ENCODE data around the gene ANKRD7.

GRCh38 chr7:118224521-118224920 is at the start of gene ANKRD7:
- TF ChIP-seq, protein P1, sequence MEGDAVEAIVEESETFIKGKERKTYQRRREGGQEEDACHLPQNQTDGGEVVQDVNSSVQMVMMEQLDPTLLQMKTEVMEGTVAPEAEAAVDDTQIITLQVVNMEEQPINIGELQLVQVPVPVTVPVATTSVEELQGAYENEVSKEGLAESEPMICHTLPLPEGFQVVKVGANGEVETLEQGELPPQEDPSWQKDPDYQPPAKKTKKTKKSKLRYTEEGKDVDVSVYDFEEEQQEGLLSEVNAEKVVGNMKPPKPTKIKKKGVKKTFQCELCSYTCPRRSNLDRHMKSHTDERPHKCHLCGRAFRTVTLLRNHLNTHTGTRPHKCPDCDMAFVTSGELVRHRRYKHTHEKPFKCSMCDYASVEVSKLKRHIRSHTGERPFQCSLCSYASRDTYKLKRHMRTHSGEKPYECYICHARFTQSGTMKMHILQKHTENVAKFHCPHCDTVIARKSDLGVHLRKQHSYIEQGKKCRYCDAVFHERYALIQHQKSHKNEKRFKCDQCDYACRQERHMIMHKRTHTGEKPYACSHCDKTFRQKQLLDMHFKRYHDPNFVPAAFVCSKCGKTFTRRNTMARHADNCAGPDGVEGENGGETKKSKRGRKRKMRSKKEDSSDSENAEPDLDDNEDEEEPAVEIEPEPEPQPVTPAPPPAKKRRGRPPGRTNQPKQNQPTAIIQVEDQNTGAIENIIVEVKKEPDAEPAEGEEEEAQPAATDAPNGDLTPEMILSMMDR (IDR thresholded peaks at IDR 0.05) = no peak
- no peak for TF ChIP-seq POLR2A (IDR thresholded peaks at IDR 0.05)
